ENCODE data around the gene COMT. TPM values are rescaled to one million over a fixed set of nuclear protein-coding genes. Genes with fewer than 3 reads are reported as not detected.

Gene COMT
- total and polyA plus RNA-seq, 9 of the 15 experiments (the other 6 are each of a cell fraction or from before 2014, with no cell fraction given): 12.5 to 351 (median 155) TPM

DNA sequence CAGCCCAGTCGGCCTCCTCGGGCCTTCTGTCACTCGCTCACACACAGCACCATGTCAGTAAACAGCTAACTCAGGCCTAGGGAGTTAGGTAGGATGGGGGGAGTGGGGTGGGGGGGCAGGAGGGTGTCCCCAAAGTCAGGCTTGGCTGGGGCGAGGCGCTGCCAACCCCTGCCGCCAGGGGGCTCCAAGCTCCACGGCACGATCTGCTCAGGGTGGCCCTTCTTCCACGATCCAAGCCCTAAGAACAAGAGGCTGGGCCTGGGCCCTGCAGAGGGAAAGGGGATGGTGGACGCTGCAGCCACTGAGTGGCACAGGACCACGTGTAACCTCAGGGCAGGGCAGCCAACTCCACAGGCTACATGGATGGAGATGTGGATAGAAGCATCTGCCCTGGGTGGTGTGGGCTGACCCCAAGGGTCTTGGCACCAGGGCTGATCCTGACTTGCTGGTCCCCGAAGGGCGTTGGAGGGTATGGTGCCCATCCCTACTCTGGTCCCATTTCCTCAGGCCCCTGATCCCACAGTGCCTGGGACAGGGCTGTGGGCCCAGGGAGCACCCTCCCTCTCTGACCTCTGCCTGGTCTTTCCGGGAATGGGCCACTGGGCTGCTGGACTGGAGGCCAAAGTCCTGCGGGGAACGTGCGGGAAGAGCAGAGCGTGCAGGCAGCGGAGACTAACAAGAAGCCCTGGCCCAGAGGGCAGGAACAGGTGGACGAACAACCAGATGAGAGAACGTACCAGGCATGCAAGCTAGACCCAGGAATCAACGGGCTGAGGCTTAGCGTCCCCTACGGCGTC is 29.1 kb downstream of the COMT start (continued):
- TF ChIP-seq ID3 (CRISPR knock-in tag; IDR thresholded peaks at IDR 0.05): no peak
- peak; percentile 72 for TF ChIP-seq ID3 (tag; IDR thresholded peaks at IDR 0.05)
- TF ChIP-seq, protein P1, sequence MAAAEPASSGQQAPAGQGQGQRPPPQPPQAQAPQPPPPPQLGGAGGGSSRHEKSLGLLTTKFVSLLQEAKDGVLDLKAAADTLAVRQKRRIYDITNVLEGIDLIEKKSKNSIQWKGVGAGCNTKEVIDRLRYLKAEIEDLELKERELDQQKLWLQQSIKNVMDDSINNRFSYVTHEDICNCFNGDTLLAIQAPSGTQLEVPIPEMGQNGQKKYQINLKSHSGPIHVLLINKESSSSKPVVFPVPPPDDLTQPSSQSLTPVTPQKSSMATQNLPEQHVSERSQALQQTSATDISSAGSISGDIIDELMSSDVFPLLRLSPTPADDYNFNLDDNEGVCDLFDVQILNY (CRISPR knock-in tag; IDR thresholded peaks at IDR 0.05): no peak
- 0 out of 2 replicates have a peak, but pooled peaks have one; percentile 21 for TF ChIP-seq DPF2 (IDR thresholded peaks at IDR 0.05)
- TF ChIP-seq ZBTB49 (CRISPR knock-in tag; IDR thresholded peaks at IDR 0.05; ENCODE audit: borderline replicate concordance): no peak
- no peak for TF ChIP-seq ZNF431 (CRISPR knock-in tag; IDR thresholded peaks at IDR 0.05)
- no peak for TF ChIP-seq ZBTB43 (CRISPR knock-in tag; IDR thresholded peaks at IDR 0.05)
- TF ChIP-seq ZNF184 (CRISPR knock-in tag; IDR thresholded peaks at IDR 0.05): no peak
- 0 out of 2 replicates have a peak, but pooled peaks have one; percentile 28 for TF ChIP-seq NR4A1 (CRISPR knock-in tag; IDR thresholded peaks at IDR 0.05)
- no peak for TF ChIP-seq NR4A1 (tag; IDR thresholded peaks at IDR 0.05)
- no peak for TF ChIP-seq ZNF766 (CRISPR knock-in tag; conservative IDR thresholded peaks at IDR 0.05)
- TF ChIP-seq, protein P2, sequence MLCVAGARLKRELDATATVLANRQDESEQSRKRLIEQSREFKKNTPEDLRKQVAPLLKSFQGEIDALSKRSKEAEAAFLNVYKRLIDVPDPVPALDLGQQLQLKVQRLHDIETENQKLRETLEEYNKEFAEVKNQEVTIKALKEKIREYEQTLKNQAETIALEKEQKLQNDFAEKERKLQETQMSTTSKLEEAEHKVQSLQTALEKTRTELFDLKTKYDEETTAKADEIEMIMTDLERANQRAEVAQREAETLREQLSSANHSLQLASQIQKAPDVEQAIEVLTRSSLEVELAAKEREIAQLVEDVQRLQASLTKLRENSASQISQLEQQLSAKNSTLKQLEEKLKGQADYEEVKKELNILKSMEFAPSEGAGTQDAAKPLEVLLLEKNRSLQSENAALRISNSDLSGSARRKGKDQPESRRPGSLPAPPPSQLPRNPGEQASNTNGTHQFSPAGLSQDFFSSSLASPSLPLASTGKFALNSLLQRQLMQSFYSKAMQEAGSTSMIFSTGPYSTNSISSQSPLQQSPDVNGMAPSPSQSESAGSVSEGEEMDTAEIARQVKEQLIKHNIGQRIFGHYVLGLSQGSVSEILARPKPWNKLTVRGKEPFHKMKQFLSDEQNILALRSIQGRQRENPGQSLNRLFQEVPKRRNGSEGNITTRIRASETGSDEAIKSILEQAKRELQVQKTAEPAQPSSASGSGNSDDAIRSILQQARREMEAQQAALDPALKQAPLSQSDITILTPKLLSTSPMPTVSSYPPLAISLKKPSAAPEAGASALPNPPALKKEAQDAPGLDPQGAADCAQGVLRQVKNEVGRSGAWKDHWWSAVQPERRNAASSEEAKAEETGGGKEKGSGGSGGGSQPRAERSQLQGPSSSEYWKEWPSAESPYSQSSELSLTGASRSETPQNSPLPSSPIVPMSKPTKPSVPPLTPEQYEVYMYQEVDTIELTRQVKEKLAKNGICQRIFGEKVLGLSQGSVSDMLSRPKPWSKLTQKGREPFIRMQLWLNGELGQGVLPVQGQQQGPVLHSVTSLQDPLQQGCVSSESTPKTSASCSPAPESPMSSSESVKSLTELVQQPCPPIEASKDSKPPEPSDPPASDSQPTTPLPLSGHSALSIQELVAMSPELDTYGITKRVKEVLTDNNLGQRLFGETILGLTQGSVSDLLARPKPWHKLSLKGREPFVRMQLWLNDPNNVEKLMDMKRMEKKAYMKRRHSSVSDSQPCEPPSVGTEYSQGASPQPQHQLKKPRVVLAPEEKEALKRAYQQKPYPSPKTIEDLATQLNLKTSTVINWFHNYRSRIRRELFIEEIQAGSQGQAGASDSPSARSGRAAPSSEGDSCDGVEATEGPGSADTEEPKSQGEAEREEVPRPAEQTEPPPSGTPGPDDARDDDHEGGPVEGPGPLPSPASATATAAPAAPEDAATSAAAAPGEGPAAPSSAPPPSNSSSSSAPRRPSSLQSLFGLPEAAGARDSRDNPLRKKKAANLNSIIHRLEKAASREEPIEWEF (CRISPR knock-in tag; IDR thresholded peaks at IDR 0.05): no peak
- TF ChIP-seq GTF2A2 (tag; IDR thresholded peaks at IDR 0.05): no peak
- no peak for TF ChIP-seq ZZZ3 (IDR thresholded peaks at IDR 0.05)
- TF ChIP-seq POLR3G (IDR thresholded peaks at IDR 0.05; ENCODE audit: extremely low read depth, insufficient read length, insufficient replicate concordance): no peak
- no peak for TF ChIP-seq BRF1 (IDR thresholded peaks at IDR 0.05; ENCODE audit: borderline replicate concordance, extremely low read depth, insufficient read length)
- TF ChIP-seq ZFX (CRISPR knock-in tag; IDR thresholded peaks at IDR 0.05): no peak
- no peak for TF ChIP-seq ZNF217 (CRISPR knock-in tag; IDR thresholded peaks at IDR 0.05)
